ENCODE results near the gene KCNK15. TPM values are rescaled to one million over a fixed set of nuclear protein-coding genes. Genes with fewer than 3 reads are reported as not detected.

KCNK15 gene
- total RNA-seq, 1 donor from 2014 or later = 0.21 TPM

DNA sequence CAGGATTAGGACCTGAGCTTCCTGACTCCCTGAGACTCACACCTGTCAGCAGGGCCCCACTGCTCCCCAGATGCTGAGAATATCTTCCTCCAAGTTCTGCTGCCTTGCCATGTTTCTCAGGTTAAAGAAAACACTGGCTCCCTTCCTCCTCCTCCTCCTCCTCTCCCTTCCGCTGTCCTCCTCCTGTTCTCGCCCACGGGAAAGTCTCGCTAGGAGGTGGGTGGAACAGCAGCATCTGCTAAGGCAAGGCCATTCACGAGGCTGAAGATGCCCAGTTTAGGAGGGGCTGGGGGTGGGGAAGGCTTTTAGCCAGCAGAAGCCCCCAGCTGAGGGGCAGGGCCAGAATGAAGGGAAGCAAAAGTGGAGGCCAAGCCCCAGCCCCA, 23.8 kb downstream of the KCNK15 start:
- H3K79me2 ChIP-seq (ENCODE audit: low read depth) = no peaks in the 10 kb centered on the region
- no peaks in the 10 kb centered on the region for H3K27me3 ChIP-seq
- no peak overlapping the region for H3K9ac ChIP-seq
- Mint-ChIP-seq H3K4me3 (no peak overlapping the region), H3K27ac (no peak overlapping the region), H3K9me3 (no peaks in the 10 kb centered on the region), H3K27me3 (ENCODE audit: insufficient read depth, low read depth) (peaks cover 16% of the 10 kb centered on the region), H3K4me1 (peaks cover 26% of the 10 kb centered on the region), H3K36me3 (no peaks in the 10 kb centered on the region)
- H2AFZ ChIP-seq (replicated peaks) = no peak overlapping the region
- DNase-seq (ENCODE audit: low spot score) = no peak
- H3K9me3 ChIP-seq (ENCODE audit: low read depth) = no peaks in the 10 kb centered on the region
- H3K4me2 ChIP-seq = no peak overlapping the region
- no peaks in the 10 kb centered on the region for H3K4me1 ChIP-seq
- peaks cover 5% of the 10 kb centered on the region for H3F3A ChIP-seq (ENCODE audit: low read depth)
- no peaks in the 10 kb centered on the region for H3K36me3 ChIP-seq
- TF ChIP-seq EZH2 (IDR thresholded peaks at IDR 0.05) (no peak), EZH2phosphoT487 (IDR thresholded peaks at IDR 0.05) (no peak)
- TF ChIP-seq, protein P1, sequence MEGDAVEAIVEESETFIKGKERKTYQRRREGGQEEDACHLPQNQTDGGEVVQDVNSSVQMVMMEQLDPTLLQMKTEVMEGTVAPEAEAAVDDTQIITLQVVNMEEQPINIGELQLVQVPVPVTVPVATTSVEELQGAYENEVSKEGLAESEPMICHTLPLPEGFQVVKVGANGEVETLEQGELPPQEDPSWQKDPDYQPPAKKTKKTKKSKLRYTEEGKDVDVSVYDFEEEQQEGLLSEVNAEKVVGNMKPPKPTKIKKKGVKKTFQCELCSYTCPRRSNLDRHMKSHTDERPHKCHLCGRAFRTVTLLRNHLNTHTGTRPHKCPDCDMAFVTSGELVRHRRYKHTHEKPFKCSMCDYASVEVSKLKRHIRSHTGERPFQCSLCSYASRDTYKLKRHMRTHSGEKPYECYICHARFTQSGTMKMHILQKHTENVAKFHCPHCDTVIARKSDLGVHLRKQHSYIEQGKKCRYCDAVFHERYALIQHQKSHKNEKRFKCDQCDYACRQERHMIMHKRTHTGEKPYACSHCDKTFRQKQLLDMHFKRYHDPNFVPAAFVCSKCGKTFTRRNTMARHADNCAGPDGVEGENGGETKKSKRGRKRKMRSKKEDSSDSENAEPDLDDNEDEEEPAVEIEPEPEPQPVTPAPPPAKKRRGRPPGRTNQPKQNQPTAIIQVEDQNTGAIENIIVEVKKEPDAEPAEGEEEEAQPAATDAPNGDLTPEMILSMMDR (IDR thresholded peaks at IDR 0.05) = no peak
- H3K27ac ChIP-seq = no peak overlapping the region
- peaks cover 7% of the 10 kb centered on the region for H4K20me1 ChIP-seq (ENCODE audit: low read depth)
- no peak overlapping the region for H3K4me3 ChIP-seq

DNA sequence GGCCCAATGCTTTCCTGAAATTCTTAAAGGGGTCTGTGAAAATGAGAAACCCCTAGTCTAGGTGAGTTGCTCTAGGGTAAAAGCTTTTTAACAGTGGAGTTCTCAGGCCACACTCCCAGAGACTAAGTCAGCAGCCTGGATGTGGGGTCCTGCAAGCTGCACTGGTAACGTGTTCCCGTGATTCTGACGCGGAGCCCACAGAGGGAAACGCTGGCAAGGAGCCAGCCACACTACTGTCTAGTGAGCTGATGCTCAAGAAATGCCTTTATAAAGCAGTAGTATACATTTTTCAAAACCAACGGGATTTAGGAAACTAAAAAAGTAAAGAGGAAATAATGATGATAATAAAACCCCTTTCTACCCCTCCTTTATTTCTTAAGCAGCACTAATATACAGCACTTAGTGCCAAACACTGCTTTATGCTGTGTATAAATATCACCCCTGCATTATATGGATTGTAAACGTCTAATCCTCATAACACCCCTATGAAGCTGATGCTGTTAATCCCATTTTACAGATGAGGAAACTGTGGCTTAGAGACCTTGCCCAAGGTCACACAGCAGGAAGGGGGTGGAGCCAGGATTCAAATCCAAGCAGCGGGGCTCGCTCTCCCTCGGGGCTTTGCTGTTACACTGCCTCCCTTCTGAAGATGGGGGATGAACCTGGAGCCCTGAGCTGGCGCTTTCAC, 25.0 kb downstream of the KCNK15 start:
- Histone ChIP-seq H2AFZ (replicated peaks) (no peak overlapping the region), H3K27me3 (no peaks in the 10 kb centered on the region), H3F3A (ENCODE audit: low read depth) (no peaks in the 10 kb centered on the region), H3K4me3 (no peak overlapping the region), H3K36me3 (no peaks in the 10 kb centered on the region), H3K4me1 (no peaks in the 10 kb centered on the region), H3K9ac (no peak overlapping the region), H3K79me2 (ENCODE audit: low read depth) (no peaks in the 10 kb centered on the region), H4K20me1 (ENCODE audit: low read depth) (peaks cover 5% of the 10 kb centered on the region), H3K4me2 (no peak overlapping the region), H3K27ac (no peak overlapping the region), H3K9me3 (ENCODE audit: low read depth) (no peaks in the 10 kb centered on the region)
- DNase-seq (ENCODE audit: low spot score) = no peak
- TF ChIP-seq, protein P1 (IDR thresholded peaks at IDR 0.05) = no peak
- TF ChIP-seq EZH2phosphoT487 (IDR thresholded peaks at IDR 0.05) = no peak
- H3K4me3 Mint-ChIP-seq = no peak overlapping the region
- peaks cover 16% of the 10 kb centered on the region for H3K4me1 Mint-ChIP-seq
- H3K9me3 Mint-ChIP-seq = no peaks in the 10 kb centered on the region
- H3K36me3 Mint-ChIP-seq = no peaks in the 10 kb centered on the region
- no peak overlapping the region for H3K27ac Mint-ChIP-seq
- H3K27me3 Mint-ChIP-seq (ENCODE audit: insufficient read depth, low read depth) = peaks cover 13% of the 10 kb centered on the region

DNA sequence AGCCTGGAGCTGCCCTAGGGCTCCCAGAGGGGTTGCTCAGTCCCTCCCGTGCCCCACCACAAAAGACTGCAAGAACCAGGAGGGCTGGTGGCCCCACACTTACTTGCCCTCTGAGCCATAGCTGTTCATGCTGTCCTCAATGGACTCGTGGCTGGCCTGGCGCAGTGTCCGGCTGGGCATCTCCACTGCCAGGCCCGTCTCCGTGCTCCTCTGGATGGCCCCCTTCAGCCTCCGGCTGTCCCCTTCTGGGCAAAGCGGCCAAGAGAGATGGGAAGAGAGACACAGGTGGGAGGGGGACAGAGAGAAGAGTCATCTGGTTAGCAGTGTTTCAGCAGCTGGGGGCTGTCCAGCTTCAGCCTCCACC, 25.5 kb downstream of the KCNK15 start:
- Histone ChIP-seq H3K4me2 (no peak overlapping the region), H3K9ac (no peak overlapping the region), H3K79me2 (ENCODE audit: low read depth) (no peaks in the 10 kb centered on the region), H3K27me3 (no peaks in the 10 kb centered on the region), H3K27ac (no peak overlapping the region), H3K4me3 (no peak overlapping the region), H4K20me1 (ENCODE audit: low read depth) (peaks cover 4% of the 10 kb centered on the region), H3K9me3 (ENCODE audit: low read depth) (no peaks in the 10 kb centered on the region), H2AFZ (replicated peaks) (no peak overlapping the region), H3F3A (ENCODE audit: low read depth) (no peaks in the 10 kb centered on the region), H3K36me3 (no peaks in the 10 kb centered on the region), H3K4me1 (no peaks in the 10 kb centered on the region)
- DNase-seq (ENCODE audit: low spot score) = no peak
- Mint-ChIP-seq H3K27me3 (ENCODE audit: insufficient read depth, low read depth) (peaks cover 9% of the 10 kb centered on the region), H3K9me3 (no peaks in the 10 kb centered on the region), H3K27ac (no peak overlapping the region), H3K4me1 (peaks cover 13% of the 10 kb centered on the region), H3K4me3 (no peak overlapping the region), H3K36me3 (no peaks in the 10 kb centered on the region)
- TF ChIP-seq EZH2 (IDR thresholded peaks at IDR 0.05) (no peak), EZH2phosphoT487 (IDR thresholded peaks at IDR 0.05) (no peak)
- TF ChIP-seq, protein P1 (IDR thresholded peaks at IDR 0.05) = no peak

Data from neural progenitor cell (in vitro differentiated cells).